WTC11 (cell line): Measurements from ENCODE around the gene WSB2.

Source experiments
- CREM ChIP-seq: sonication (generic); formaldehyde crosslinking; IDR thresholded peaks from 2 replicates; pipeline ENCODE4 v1.8.1; 2022; ENCODE audit warnings: mild to moderate bottlenecking, missing genetic modification reagents, moderate library complexity
- ETV6 ChIP-seq: sonication (generic); formaldehyde crosslinking; IDR thresholded peaks from 2 replicates; pipeline ENCODE4 v1.8.1; 2022; ENCODE audit warnings: mild to moderate bottlenecking, missing genetic modification reagents
- GABPB1 ChIP-seq: sonication (generic); formaldehyde crosslinking; IDR thresholded peaks from 2 replicates; pipeline ENCODE4 v1.8.1; 2023; ENCODE audit warnings: mild to moderate bottlenecking, missing genetic modification reagents
- KAT7 ChIP-seq: sonication (generic); formaldehyde crosslinking; IDR thresholded peaks from 2 replicates; pipeline ENCODE4 v1.8.1; 2023; ENCODE audit warnings: missing genetic modification reagents, mild to moderate bottlenecking, borderline replicate concordance
- ZBTB21 ChIP-seq: sonication (generic); formaldehyde crosslinking; IDR thresholded peaks from 2 replicates; pipeline ENCODE4 v1.8.1; 2023; ENCODE audit warnings: mild to moderate bottlenecking, missing genetic modification reagents, borderline replicate concordance
- ZNF423 ChIP-seq: fragments of 250-450 bp; sonication (Bioruptor Pico); IDR thresholded peaks from 2 replicates; pipeline ENCODE4 v2.1.2; 2022; ENCODE audit warnings: mild to moderate bottlenecking, moderate library complexity
- TF ChIP-seq, protein P1 (sequence below): sonication (generic); formaldehyde crosslinking; IDR thresholded peaks from 2 replicates; pipeline ENCODE4 v1.8.0; 2023; ENCODE audit warnings: mild to moderate bottlenecking, missing genetic modification reagents
- TF ChIP-seq, protein P2 (sequence below): fragments of 200-600 bp; IDR thresholded peaks from 2 replicates; pipeline ENCODE4 v1.8.0; 2022; ENCODE audit warnings: antibody characterized with exemption
- TF ChIP-seq, protein P3 (sequence below): sonication (generic); formaldehyde crosslinking; IDR thresholded peaks from 2 replicates; pipeline ENCODE4 v1.8.0; 2023; ENCODE audit warnings: missing genetic modification reagents, mild to moderate bottlenecking, borderline replicate concordance
- TF ChIP-seq, protein P4 (sequence below): sonication (generic); formaldehyde crosslinking; IDR thresholded peaks from 2 replicates; pipeline ENCODE4 v1.8.0; 2022; ENCODE audit warnings: mild to moderate bottlenecking, missing genetic modification reagents

DNA sequence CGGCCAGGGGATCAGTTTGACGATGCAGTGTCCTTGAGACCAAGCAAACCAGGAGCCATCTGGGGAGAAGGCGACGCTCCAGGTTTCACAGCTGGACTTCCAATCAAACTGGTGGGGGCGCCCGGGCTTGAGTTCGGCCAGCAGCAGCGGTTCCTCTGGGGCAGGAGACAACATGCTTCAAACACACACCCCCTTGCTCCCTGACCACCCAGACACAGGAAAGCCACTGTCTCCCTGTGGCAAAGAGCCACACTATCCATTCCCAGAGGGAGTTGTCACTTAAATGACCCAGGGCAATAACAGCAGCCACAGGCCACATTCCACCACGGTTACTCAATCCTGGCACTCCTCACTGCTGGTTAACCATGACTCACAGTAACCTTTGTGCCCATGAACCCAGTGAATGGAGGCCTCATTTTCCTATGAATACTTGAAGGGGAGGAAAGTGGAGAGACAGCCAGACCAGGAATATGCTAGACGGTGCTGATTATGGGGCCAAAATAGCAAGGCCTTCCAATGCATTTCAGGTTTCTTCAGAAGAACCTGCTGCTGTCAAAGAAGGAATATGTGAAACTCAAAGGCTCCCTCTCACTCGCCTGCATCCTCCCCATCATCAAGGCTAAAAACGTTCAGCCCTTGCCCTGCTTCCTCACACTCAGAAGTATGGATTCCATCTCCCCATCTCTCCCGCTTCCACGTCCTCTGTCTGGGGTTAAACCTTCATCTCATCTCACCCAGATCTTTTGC, 8.5 kb downstream of the WSB2 start:
- peak; percentile 74; the same call in 1 of the 2 replicates for TF ChIP-seq GABPB1 (CRISPR knock-in tag)
- TF ChIP-seq ZNF423 (CRISPR knock-in tag) = no peak
- TF ChIP-seq ETV6 (CRISPR knock-in tag) = no peak
- TF ChIP-seq, protein P1, sequence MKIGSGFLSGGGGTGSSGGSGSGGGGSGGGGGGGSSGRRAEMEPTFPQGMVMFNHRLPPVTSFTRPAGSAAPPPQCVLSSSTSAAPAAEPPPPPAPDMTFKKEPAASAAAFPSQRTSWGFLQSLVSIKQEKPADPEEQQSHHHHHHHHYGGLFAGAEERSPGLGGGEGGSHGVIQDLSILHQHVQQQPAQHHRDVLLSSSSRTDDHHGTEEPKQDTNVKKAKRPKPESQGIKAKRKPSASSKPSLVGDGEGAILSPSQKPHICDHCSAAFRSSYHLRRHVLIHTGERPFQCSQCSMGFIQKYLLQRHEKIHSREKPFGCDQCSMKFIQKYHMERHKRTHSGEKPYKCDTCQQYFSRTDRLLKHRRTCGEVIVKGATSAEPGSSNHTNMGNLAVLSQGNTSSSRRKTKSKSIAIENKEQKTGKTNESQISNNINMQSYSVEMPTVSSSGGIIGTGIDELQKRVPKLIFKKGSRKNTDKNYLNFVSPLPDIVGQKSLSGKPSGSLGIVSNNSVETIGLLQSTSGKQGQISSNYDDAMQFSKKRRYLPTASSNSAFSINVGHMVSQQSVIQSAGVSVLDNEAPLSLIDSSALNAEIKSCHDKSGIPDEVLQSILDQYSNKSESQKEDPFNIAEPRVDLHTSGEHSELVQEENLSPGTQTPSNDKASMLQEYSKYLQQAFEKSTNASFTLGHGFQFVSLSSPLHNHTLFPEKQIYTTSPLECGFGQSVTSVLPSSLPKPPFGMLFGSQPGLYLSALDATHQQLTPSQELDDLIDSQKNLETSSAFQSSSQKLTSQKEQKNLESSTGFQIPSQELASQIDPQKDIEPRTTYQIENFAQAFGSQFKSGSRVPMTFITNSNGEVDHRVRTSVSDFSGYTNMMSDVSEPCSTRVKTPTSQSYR (CRISPR knock-in tag) = no peak
- TF ChIP-seq, protein P2, sequence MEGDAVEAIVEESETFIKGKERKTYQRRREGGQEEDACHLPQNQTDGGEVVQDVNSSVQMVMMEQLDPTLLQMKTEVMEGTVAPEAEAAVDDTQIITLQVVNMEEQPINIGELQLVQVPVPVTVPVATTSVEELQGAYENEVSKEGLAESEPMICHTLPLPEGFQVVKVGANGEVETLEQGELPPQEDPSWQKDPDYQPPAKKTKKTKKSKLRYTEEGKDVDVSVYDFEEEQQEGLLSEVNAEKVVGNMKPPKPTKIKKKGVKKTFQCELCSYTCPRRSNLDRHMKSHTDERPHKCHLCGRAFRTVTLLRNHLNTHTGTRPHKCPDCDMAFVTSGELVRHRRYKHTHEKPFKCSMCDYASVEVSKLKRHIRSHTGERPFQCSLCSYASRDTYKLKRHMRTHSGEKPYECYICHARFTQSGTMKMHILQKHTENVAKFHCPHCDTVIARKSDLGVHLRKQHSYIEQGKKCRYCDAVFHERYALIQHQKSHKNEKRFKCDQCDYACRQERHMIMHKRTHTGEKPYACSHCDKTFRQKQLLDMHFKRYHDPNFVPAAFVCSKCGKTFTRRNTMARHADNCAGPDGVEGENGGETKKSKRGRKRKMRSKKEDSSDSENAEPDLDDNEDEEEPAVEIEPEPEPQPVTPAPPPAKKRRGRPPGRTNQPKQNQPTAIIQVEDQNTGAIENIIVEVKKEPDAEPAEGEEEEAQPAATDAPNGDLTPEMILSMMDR = no peak
- no peak for TF ChIP-seq KAT7 (CRISPR knock-in tag)
- TF ChIP-seq, protein P3, sequence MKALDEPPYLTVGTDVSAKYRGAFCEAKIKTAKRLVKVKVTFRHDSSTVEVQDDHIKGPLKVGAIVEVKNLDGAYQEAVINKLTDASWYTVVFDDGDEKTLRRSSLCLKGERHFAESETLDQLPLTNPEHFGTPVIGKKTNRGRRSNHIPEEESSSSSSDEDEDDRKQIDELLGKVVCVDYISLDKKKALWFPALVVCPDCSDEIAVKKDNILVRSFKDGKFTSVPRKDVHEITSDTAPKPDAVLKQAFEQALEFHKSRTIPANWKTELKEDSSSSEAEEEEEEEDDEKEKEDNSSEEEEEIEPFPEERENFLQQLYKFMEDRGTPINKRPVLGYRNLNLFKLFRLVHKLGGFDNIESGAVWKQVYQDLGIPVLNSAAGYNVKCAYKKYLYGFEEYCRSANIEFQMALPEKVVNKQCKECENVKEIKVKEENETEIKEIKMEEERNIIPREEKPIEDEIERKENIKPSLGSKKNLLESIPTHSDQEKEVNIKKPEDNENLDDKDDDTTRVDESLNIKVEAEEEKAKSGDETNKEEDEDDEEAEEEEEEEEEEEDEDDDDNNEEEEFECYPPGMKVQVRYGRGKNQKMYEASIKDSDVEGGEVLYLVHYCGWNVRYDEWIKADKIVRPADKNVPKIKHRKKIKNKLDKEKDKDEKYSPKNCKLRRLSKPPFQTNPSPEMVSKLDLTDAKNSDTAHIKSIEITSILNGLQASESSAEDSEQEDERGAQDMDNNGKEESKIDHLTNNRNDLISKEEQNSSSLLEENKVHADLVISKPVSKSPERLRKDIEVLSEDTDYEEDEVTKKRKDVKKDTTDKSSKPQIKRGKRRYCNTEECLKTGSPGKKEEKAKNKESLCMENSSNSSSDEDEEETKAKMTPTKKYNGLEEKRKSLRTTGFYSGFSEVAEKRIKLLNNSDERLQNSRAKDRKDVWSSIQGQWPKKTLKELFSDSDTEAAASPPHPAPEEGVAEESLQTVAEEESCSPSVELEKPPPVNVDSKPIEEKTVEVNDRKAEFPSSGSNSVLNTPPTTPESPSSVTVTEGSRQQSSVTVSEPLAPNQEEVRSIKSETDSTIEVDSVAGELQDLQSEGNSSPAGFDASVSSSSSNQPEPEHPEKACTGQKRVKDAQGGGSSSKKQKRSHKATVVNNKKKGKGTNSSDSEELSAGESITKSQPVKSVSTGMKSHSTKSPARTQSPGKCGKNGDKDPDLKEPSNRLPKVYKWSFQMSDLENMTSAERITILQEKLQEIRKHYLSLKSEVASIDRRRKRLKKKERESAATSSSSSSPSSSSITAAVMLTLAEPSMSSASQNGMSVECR = no peak
- TF ChIP-seq, protein P4, sequence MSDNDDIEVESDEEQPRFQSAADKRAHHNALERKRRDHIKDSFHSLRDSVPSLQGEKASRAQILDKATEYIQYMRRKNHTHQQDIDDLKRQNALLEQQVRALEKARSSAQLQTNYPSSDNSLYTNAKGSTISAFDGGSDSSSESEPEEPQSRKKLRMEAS (CRISPR knock-in tag) = no peak
- TF ChIP-seq CREM = no peak
- TF ChIP-seq ZBTB21 (CRISPR knock-in tag) = no peak
